NAMALWA (cell line): ENCODE data around the gene LYPD6.

Experiments used
- DNase-seq: peaks from one replicate; pipeline ENCODE4 v3.0.0-alpha.2; 2015; ENCODE audit warnings: low spot score

The LYPD6 gene

DNA sequence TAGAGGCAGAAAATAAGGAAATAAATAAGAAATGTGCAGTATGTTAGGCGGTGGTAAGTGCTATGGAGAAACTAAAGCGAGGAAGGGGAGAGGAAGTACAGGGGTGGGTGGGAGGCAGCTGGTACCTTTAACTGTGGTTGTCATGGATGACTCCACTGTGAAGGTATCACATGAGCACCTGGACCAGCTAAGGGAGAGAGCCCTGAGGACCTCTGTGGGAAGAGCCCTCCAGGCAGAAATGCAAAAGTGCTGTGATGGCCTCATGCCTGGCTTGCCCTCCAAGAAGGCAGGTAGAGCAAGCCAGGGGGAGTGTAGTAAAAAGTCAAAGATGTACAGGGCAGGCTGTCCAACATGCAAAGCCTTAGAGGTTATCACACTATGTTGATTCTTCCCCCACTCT, 17.9 kb downstream of the LYPD6 start:
- no peak for DNase-seq

- no peak for DNase-seq
Observed at GRCh38 chr2:149353421-149353820, 23.0 kb downstream of the LYPD6 start.

DNA sequence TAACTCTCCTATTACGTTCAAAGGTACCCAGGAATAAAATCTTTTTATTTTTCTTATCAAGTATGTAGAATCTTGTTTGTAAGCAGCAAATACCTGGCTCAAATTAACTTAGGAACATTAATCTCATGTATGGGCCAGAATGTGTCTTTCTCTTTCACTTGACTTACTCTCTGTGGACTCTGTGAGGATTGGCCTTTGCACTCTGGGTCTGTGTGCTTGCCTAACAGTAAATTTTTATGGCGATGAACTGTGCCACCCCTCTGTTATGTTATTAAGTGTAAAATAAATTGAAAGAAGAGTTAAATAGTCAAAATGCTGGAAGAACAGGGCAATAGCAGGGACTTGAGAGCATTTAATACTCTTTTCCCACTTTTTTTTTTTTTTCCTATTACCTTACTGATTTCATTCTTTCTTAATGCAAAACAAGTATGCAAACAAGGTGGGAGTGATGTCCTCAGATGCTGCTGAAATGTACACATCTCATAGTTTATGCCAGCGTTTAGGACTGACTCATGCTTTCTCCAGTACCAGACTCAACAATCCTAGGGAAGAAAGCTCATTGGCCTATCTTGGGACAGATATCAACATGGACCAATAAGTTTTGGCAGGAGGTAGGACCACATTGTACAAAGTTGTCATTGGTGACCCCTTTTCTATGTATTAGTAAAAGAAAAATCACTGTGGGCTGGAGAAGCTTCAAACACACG, 25.5 kb downstream of the LYPD6 start:
- no peak for DNase-seq

DNA sequence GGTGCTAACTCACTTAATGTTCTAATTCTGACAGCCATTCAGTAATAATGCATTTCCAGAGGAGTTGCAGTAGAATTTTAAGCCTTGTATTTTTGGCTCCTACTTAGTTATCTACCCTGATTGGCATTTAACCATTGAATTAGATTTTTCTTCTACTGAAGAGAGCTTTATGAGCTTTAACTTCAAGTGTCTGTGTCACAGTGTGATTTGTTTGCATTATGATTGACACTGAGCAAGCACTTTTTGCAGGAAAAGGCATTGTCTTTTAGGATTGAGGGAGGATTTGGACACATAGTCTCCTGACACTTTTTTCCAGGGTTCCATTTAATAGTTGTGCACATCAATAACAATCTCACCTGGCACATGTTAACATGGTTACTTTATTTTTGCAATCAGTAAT, 26.7 kb downstream of the LYPD6 start:
- no peak for DNase-seq

DNA sequence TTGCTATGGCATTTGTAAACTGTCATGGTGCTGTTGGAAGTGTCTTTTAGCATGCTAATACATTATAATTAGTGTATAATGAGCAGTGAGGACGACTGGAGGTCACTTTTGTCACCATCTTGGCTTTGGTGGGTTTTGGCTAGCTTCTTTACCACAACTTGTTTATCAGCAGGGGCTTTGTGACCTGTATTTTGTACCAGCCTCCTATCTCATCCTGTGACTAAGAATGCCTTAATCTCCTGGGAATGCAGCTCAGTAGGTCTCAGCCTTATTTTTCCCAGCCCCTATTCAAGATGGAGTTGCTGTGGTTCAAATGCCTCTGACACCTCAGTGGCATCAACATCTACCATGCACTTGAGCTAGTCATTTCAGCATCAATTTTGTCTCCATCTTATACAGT, 29.7 kb downstream of the LYPD6 start:
- DNase-seq = no peak

DNA sequence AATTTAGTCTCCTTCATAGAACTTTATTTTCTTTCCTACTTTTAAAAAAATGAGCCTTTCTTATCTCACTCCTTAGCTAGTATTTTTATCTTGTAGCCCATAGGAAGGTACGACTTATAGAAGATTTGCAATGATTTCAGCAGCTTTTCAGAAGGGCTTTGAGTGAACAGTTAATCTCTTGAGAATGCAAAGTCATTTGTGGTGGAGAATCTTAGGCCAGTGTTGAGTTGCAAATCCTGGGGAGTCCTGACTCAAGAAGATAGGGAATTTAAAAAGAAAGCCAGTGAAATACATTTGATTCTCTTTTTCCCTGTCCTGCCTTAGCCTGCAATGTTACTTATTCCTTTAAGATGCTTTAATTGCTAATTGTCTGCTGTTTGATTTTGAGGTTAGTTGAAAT, 33.6 kb downstream of the LYPD6 start:
- no peak for DNase-seq

GRCh38 chr2:149364839-149365238, 34.5 kb downstream of the LYPD6 start:
- no peak for DNase-seq

- DNase-seq = no peak
Observed at GRCh38 chr2:149365931-149366583, 35.7 kb downstream of the LYPD6 start.

GRCh38 chr2:149370061-149370775, 39.8 kb downstream of the LYPD6 start:
- no peak for DNase-seq

DNA sequence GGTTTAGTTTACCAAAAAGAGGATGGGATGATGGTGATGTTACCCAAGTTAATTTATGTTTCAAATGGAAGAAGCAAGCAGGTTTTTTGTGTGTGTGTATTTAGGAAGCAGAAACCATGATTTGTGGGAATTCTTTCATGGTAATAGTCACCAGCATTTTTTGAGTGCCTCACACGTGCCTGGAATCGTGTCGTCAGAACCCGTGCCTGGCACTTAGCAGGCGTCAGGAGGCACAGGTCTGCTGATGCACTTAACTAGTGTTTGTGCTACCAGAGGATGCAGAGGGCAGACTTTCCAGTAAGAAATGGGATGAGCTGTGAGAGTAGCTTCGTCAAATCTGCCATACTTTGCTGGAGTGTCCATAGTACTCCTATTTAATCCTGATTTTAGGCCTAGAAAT, 41.1 kb downstream of the LYPD6 start:
- no peak for DNase-seq

GRCh38 chr2:149375801-149376361, 45.5 kb downstream of the LYPD6 start:
- no peak for DNase-seq

DNA sequence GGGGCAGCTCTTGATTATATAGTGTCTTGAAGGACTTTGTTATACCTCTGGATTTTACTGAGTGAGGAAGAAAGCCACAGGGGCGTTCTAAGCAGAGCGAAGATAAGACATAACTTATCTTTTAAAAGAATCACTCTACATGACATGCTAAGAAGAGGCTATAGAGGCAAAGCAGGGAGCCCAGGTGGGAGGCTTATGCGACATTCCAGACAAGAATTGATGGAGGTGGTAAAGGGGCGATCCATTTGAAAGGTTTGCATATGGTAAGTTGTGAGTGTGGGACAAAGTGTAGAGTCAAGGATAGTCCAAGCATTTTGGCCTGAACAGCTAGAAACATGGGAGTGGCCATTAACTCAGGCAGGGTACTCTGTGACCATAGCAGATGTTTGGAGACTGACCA, 49.8 kb downstream of the LYPD6 start:
- DNase-seq = no peak

DNA sequence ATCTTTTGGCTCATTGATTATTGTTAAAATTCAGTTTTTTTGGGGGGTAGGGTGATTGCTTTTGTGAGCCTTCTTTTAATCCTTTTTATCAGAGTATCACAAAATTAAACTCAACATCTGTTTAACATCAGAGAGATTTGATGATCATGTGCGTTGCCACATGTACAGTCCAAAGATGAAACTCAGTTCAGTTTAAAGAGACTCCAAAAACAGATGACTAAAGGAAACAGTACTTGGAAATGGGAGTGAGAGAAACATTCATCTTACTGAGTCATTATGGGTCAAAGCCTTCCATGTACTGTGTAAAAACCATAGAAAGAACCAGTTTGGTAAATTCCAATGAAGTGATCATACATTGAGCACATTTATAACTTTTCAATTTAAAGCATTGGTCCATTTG, 53.0 kb downstream of the LYPD6 start:
- no peak for DNase-seq

GRCh38 chr2:149385350-149385749, 55.0 kb downstream of the LYPD6 start:
- no peak for DNase-seq

GRCh38 chr2:149387411-149387810, 57.0 kb downstream of the LYPD6 start:
- DNase-seq = no peak

- peak; percentile 32 for DNase-seq
Observed at GRCh38 chr2:149388120-149388816, 57.9 kb downstream of the LYPD6 start.

- DNase-seq = no peak
Observed at GRCh38 chr2:149389506-149390167, 59.2 kb downstream of the LYPD6 start.

DNA sequence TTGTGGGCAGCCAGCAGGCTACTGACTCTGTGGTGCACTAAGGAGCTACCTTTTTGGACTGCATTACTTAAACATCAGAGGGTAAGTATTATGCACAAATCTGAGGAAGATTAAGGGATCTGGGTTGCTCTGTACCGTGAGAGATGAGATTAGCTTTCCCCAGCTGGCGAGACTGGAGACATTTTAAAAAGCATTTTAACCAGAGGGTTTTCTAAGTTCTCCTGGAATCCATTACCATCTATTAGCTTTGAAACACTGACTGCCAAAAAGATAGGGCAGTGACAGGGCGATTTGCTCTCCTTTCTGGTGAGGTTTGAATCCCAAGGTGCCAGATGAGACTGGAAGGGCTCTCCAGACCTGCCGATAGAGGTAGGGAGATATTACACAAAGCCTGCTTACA, 63.2 kb downstream of the LYPD6 start:
- no peak for DNase-seq

- DNase-seq = no peak
Observed at GRCh38 chr2:149394864-149395263, 64.5 kb downstream of the LYPD6 start.

- DNase-seq = no peak
Observed at GRCh38 chr2:149399934-149400615, 69.7 kb downstream of the LYPD6 start.

DNA sequence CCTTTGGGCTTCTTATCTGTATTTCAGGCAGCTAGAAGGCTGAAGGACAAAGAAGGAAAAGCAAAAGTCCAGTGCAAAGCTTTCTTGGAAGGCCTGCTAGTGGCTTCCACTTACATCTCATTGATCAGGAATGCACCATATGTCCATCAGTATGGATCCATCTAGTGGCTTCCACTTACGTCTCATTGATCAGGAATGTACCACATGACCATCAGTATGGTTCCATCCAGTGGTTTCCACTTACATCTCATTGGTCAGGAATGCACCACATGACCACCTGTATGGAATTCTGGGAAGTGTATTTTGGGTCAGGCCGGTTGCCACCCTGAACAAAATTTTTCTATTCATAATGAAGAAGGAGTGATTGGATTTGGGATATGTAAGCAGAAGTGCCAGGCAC, 70.6 kb downstream of the LYPD6 start:
- no peak for DNase-seq
